HCT116 (cell line): ENCODE results near the gene DAGLA. TPM values are rescaled to one million over a fixed set of nuclear protein-coding genes. Genes with fewer than 3 reads are reported as not detected.

Experiments used
- ATAC-seq: fragments of 200-7000 bp; cut with Tn5 transposase; 2 replicates; pipeline ENCODE4 v1.9.1; 2020; ENCODE audit warnings: mild to moderate bottlenecking, moderate library complexity
- BruUV-seq: library from RNA; stranded (reverse); fragments of 400-500 nt; replicated peaks from 2 replicates; lab custom pipeline; 2021; lab: Mats Ljungman, UMichigan
- CTCF ChIA-PET: fragments of 300-600 bp; sonication (Branson Sonifier 250); formaldehyde crosslinking; loops from one replicate; lab custom pipeline; 2021; ENCODE audit warnings: antibody characterized with exemption; lab: Charles Lee
- POLR2A ChIA-PET: fragments of 300-600, 350-600 bp; sonication (Branson Sonifier 250); formaldehyde crosslinking; loops from one replicate; lab custom pipeline; 2021; ENCODE audit warnings: antibody characterized with exemption; lab: Charles Lee
- RAD21 ChIA-PET, 2 experiments: fragments of 300-600 bp; sonication (Branson Sonifier 250); formaldehyde crosslinking; loops; one replicate each; lab custom pipeline; 2023; ENCODE audit warnings: low total read pairs in 2 of 2; ENCODE audit not compliant: uncharacterized antibody in 2 of 2, unreplicated experiment in 2 of 2, low non-redundant PET in 1 of 2; lab: Charles Lee
- DNase-seq: peaks from one replicate; pipeline ENCODE4 v3.0.0-alpha.2; 2010; ENCODE audit warnings: low read depth, low spot score
- H2AFZ ChIP-seq: fragments of 200-600 bp; shearing (Covaris generic), sonication (generic); 2 replicates; pipeline ENCODE4 v1.6.1; 2017; ENCODE audit warnings: low read depth, mixed run types, mixed read lengths, antibody characterized with exemption, low read length; ENCODE audit not compliant: poor library complexity, severe bottlenecking
- H3K27ac ChIP-seq: 2 replicates; pipeline ENCODE4 v1.5.1; 2012; ENCODE audit warnings: low read depth, low read length
- H3K27me3 ChIP-seq: fragments of 200-600 bp; sonication (generic); 2 replicates; pipeline ENCODE4 v1.6.1; 2016; ENCODE audit warnings: mixed run types, low read length, mixed read lengths; ENCODE audit not compliant: insufficient read depth
- H3K36me3 ChIP-seq, 2 experiments: fragments of 200-500 bp in 1 of 2; fragments of 200-600 bp in 1 of 2; sonication (Bioruptor generic) in 1 of 2; sonication (generic) in 1 of 2; 2 replicates each; pipeline versions ENCODE4 v1.5.1 to v1.6.1; 2014 to 2016; ENCODE audit warnings: low read length in 2 of 2, inconsistent platforms in 1 of 2, mixed read lengths in 1 of 2, mixed run types in 1 of 2; ENCODE audit not compliant: insufficient read depth in 2 of 2, control insufficient read depth in 1 of 2
- H3K4me1 ChIP-seq, 2 experiments: fragments of 200-600 bp in 1 of 2; sonication (generic) in 1 of 2; 2 replicates each; pipeline versions ENCODE4 v1.5.1 to v1.6.1; 2012 to 2017; ENCODE audit warnings: low read length in 2 of 2, inconsistent platforms in 1 of 2, mild to moderate bottlenecking in 1 of 2, mixed read lengths in 1 of 2, mixed run types in 1 of 2, moderate library complexity in 1 of 2; ENCODE audit not compliant: insufficient read depth in 2 of 2, control insufficient read depth in 1 of 2
- H3K4me2 ChIP-seq: fragments of 200-600 bp; sonication (generic); 2 replicates; pipeline ENCODE4 v1.6.1; 2017; ENCODE audit warnings: mixed run types, low read length, mixed read lengths
- H3K4me3 ChIP-seq, 2 experiments: fragments of 200-600 bp in 1 of 2; sonication (generic) in 1 of 2; replicated peaks in 1 of 2; 2 replicates each; pipeline ENCODE4 v1.5.1; 2011 to 2016; ENCODE audit warnings: low read length in 2 of 2, control low read depth in 1 of 2, low read depth in 1 of 2, mild to moderate bottlenecking in 1 of 2, mixed read lengths in 1 of 2, mixed run types in 1 of 2
- H3K79me2 ChIP-seq: fragments of 200-600 bp; sonication (generic); 2 replicates; pipeline ENCODE4 v1.6.1; 2017; ENCODE audit warnings: mild to moderate bottlenecking, mixed run types, low read length, moderate library complexity, mixed read lengths; ENCODE audit not compliant: insufficient read depth
- H3K9ac ChIP-seq: fragments of 200-600 bp; sonication (generic); 2 replicates; pipeline ENCODE4 v1.6.1; 2016; ENCODE audit warnings: low read length, mixed read lengths
- H3K9me2 ChIP-seq: fragments of 200-600 bp; sonication (generic), shearing (Covaris generic); 2 replicates; pipeline ENCODE4 v1.6.1; 2017; ENCODE audit warnings: mixed run types, mild to moderate bottlenecking, moderate library complexity; ENCODE audit not compliant: insufficient read depth
- H3K9me3 ChIP-seq, 2 experiments: fragments of 200-500 bp in 1 of 2; fragments of 200-600 bp in 1 of 2; sonication (Bioruptor generic) in 1 of 2; sonication (generic) in 1 of 2; 2 replicates each; pipeline ENCODE4 v1.6.1; 2014 to 2017; ENCODE audit warnings: low read length in 2 of 2, mixed read lengths in 2 of 2, inconsistent platforms in 1 of 2, low read depth in 1 of 2, mild to moderate bottlenecking in 1 of 2, mixed run types in 1 of 2, moderate library complexity in 1 of 2; ENCODE audit not compliant: control insufficient read depth in 1 of 2, insufficient read depth in 1 of 2
- H4K20me1 ChIP-seq: fragments of 200-600 bp; sonication (generic), shearing (Covaris generic); 2 replicates; pipeline ENCODE4 v1.6.1; 2017; ENCODE audit warnings: mixed run types, mild to moderate bottlenecking, moderate library complexity; ENCODE audit not compliant: insufficient read depth
- CEBPB ChIP-seq: IDR thresholded peaks from 2 replicates; pipeline ENCODE4 v1.6.1; 2012; ENCODE audit warnings: low read depth
- EGR1 ChIP-seq: IDR thresholded peaks from 2 replicates; pipeline ENCODE4 v1.6.1; 2012; ENCODE audit warnings: low read depth
- EZH2phosphoT487 ChIP-seq: fragments of 200-600 bp; IDR thresholded peaks from 2 replicates; pipeline ENCODE4 v1.6.1; 2018; ENCODE audit warnings: antibody characterized with exemption, borderline replicate concordance
- FOSL1 ChIP-seq: IDR thresholded peaks from 2 replicates; pipeline ENCODE4 v1.6.1; 2012; ENCODE audit warnings: low read depth
- POLR2A ChIP-seq: IDR thresholded peaks from 2 replicates; pipeline ENCODE4 v1.7.0; 2011; ENCODE audit warnings: borderline replicate concordance; ENCODE audit not compliant: insufficient read depth, insufficient read length; ENCODE audit errors: extremely low read depth
- SIN3A ChIP-seq: IDR thresholded peaks from 2 replicates; pipeline ENCODE4 v1.6.1; 2012; ENCODE audit warnings: low read depth
- SP1 ChIP-seq: IDR thresholded peaks from 2 replicates; pipeline ENCODE4 v1.6.1; 2012; ENCODE audit warnings: low read depth
- SRF ChIP-seq: IDR thresholded peaks from 2 replicates; pipeline ENCODE4 v1.6.1; 2012; ENCODE audit warnings: low read depth
- TCF7L2 ChIP-seq: IDR thresholded peaks from 2 replicates; pipeline ENCODE4 v1.7.0; 2011; ENCODE audit warnings: borderline replicate concordance, inconsistent platforms; ENCODE audit not compliant: insufficient read depth, insufficient read length; ENCODE audit errors: extremely low read depth
- YY1 ChIP-seq: IDR thresholded peaks from 2 replicates; pipeline ENCODE4 v1.6.1; 2011; ENCODE audit warnings: low read length, low read depth, moderate library complexity, mild to moderate bottlenecking; ENCODE audit not compliant: insufficient replicate concordance; ENCODE audit errors: extremely low read depth
- ZNF274 ChIP-seq: fragments of 200-500 bp; sonication (Bioruptor generic); IDR thresholded peaks from 2 replicates; pipeline ENCODE4 v1.6.1; 2014; ENCODE audit warnings: mild to moderate bottlenecking, low read depth, low read length, inconsistent platforms
- intact Hi-C: fragments of 100-400 bp; cut with micrococcal nuclease; formaldehyde crosslinking; loops from 2 replicates; pipeline ENCODE4 v1.10.0; 2022
- total RNA-seq: library from RNA; stranded (reverse); gene quantifications from one replicate; pipeline ENCODE4 v1.2.1, GENCODE V29; 2021; ENCODE audit not compliant: unreplicated experiment
- TF ChIP-seq, protein P1 (sequence below): IDR thresholded peaks from 2 replicates; pipeline ENCODE4 v1.6.1; 2012; ENCODE audit warnings: low read depth
- TF ChIP-seq, protein P2 (sequence below): IDR thresholded peaks from 2 replicates; pipeline ENCODE4 v1.6.1; 2012

DAGLA gene
- total RNA-seq, 1 experiment from 2014 or later: 2.7 TPM

GRCh38 chr11:61689164-61689496, 8.9 kb downstream of the DAGLA start (continued):
- TF ChIP-seq, protein P1, sequence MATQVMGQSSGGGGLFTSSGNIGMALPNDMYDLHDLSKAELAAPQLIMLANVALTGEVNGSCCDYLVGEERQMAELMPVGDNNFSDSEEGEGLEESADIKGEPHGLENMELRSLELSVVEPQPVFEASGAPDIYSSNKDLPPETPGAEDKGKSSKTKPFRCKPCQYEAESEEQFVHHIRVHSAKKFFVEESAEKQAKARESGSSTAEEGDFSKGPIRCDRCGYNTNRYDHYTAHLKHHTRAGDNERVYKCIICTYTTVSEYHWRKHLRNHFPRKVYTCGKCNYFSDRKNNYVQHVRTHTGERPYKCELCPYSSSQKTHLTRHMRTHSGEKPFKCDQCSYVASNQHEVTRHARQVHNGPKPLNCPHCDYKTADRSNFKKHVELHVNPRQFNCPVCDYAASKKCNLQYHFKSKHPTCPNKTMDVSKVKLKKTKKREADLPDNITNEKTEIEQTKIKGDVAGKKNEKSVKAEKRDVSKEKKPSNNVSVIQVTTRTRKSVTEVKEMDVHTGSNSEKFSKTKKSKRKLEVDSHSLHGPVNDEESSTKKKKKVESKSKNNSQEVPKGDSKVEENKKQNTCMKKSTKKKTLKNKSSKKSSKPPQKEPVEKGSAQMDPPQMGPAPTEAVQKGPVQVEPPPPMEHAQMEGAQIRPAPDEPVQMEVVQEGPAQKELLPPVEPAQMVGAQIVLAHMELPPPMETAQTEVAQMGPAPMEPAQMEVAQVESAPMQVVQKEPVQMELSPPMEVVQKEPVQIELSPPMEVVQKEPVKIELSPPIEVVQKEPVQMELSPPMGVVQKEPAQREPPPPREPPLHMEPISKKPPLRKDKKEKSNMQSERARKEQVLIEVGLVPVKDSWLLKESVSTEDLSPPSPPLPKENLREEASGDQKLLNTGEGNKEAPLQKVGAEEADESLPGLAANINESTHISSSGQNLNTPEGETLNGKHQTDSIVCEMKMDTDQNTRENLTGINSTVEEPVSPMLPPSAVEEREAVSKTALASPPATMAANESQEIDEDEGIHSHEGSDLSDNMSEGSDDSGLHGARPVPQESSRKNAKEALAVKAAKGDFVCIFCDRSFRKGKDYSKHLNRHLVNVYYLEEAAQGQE: no peak
- TF ChIP-seq TCF7L2 (no peak), CEBPB (no peak), SRF (no peak)

GRCh38 chr11:61690706-61691379, 10.7 kb downstream of the DAGLA start:
- Histone ChIP-seq H4K20me1 (no peaks in the 10 kb centered on the region), H3K27me3 (no peaks in the 10 kb centered on the region), H3K79me2 (no peaks in the 10 kb centered on the region), H2AFZ (no peak overlapping the region), H3K9me2 (no peaks in the 10 kb centered on the region), H3K4me2 (no peak overlapping the region), H3K4me1 (peaks cover 22% of the 10 kb centered on the region in 2 experiments), H3K36me3 (no peaks in the 10 kb centered on the region), H3K9ac (no peak overlapping the region), H3K4me3 (no peak overlapping the region), H3K9me3 (no peaks in the 10 kb centered on the region), H3K27ac (no peak overlapping the region)
- CTCF ChIA-PET: no interaction called here
- RAD21 ChIA-PET: no interaction called here
- TF ChIP-seq ZNF274: no peak
- no peak for TF ChIP-seq EZH2phosphoT487
- no peak for TF ChIP-seq YY1
- no peak for TF ChIP-seq POLR2A
- TF ChIP-seq SIN3A: no peak
- no peak for TF ChIP-seq FOSL1
- TF ChIP-seq SRF: no peak
- TF ChIP-seq CEBPB: no peak
- TF ChIP-seq, protein P2, sequence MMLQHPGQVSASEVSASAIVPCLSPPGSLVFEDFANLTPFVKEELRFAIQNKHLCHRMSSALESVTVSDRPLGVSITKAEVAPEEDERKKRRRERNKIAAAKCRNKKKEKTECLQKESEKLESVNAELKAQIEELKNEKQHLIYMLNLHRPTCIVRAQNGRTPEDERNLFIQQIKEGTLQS: no peak
- TF ChIP-seq, protein P1: no peak
- TF ChIP-seq EGR1: no peak
- no peak for TF ChIP-seq SP1
- no peak for TF ChIP-seq TCF7L2
- no TSS peak for BruUV-seq
- POLR2A ChIA-PET: no interaction called here
- DNase-seq (no peak), ATAC-seq (no peak)
- intact Hi-C loops: no loop called here
